ENCODE measurements around the gene PITX1.

DNA sequence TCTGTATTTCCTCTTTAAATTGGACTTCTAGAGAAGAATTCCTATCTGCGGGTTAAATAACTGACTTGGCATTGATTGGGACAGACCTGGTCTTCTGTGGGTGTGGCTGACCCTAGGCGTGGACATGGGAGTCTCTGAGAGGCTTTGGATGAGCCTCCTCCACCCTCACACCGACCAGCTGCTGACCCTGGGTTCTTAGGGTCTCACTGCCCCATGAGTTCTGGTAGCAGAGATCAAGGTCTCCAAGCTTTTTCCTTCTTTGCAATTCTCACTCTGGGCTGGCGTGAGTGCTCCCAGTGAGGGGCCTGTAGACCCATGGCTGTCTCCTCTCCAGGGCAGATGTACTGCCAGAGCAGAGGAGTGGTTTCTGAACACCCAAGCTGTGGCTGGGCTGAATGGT, 41.6 kb upstream of the PITX1 start:
- TF ChIP-seq, protein P1, sequence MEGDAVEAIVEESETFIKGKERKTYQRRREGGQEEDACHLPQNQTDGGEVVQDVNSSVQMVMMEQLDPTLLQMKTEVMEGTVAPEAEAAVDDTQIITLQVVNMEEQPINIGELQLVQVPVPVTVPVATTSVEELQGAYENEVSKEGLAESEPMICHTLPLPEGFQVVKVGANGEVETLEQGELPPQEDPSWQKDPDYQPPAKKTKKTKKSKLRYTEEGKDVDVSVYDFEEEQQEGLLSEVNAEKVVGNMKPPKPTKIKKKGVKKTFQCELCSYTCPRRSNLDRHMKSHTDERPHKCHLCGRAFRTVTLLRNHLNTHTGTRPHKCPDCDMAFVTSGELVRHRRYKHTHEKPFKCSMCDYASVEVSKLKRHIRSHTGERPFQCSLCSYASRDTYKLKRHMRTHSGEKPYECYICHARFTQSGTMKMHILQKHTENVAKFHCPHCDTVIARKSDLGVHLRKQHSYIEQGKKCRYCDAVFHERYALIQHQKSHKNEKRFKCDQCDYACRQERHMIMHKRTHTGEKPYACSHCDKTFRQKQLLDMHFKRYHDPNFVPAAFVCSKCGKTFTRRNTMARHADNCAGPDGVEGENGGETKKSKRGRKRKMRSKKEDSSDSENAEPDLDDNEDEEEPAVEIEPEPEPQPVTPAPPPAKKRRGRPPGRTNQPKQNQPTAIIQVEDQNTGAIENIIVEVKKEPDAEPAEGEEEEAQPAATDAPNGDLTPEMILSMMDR (IDR thresholded peaks at IDR 0.05; ENCODE audit: insufficient read depth, low read length, poor library complexity, severe bottlenecking) = no peak
- no peak for TF ChIP-seq EZH2phosphoT487 (conservative IDR thresholded peaks at IDR 0.05; ENCODE audit: low read length)
